ENCODE measurements around the gene EFTUD2. TPM values are rescaled to one million over a fixed set of nuclear protein-coding genes. Genes with fewer than 3 reads are reported as not detected.

The EFTUD2 gene
- total and polyA plus RNA-seq, 9 of the 15 experiments (the other 6 are each of a cell fraction or from before 2014, with no cell fraction given): 65.8 to 362 (median 218) TPM

- no peak for TF ChIP-seq FOXK1 (CRISPR knock-in tag; IDR thresholded peaks at IDR 0.05; ENCODE audit: borderline replicate concordance)
- no peak; the same call in 1 of the 2 replicates for TF ChIP-seq HINFP (tag; conservative IDR thresholded peaks at IDR 0.05; ENCODE audit: low read depth)
- TF ChIP-seq LCOR (CRISPR knock-in tag; IDR thresholded peaks at IDR 0.05): no peak; the same call in 1 of the 2 replicates
- no peak for TF ChIP-seq CBX8 (IDR thresholded peaks at IDR 0.05; ENCODE audit: borderline replicate concordance, extremely low read depth, low read depth, low read length, poor library complexity, severe bottlenecking)
- TF ChIP-seq FOXK2 (conservative IDR thresholded peaks at IDR 0.05 in 1 of 2, IDR thresholded peaks at IDR 0.05 in 1 of 2; ENCODE audit: low read depth in 2 of 2): peak; percentile 77 to 81
- TF ChIP-seq MCM5 (IDR thresholded peaks at IDR 0.05; ENCODE audit: low read depth): no peak
- TF ChIP-seq ZNF12 (CRISPR knock-in tag; IDR thresholded peaks at IDR 0.05): 0 out of 2 replicates have a peak, but pooled peaks have one; percentile 70
- TF ChIP-seq FOXJ2 (tag; IDR thresholded peaks at IDR 0.05): peak; percentile 87; the same call in 1 of the 2 replicates
- TF ChIP-seq ELK3 (CRISPR knock-in tag; IDR thresholded peaks at IDR 0.05): no peak
- TF ChIP-seq RBM15 (IDR thresholded peaks at IDR 0.05; ENCODE audit: insufficient read depth, low read length): no peak
- no peak for TF ChIP-seq SMARCA5 (IDR thresholded peaks at IDR 0.05)
- TF ChIP-seq ID3 (CRISPR knock-in tag; IDR thresholded peaks at IDR 0.05): no peak
- TF ChIP-seq ID3 (tag; IDR thresholded peaks at IDR 0.05): peak; percentile 83
- no peak for TF ChIP-seq ZBED1 (IDR thresholded peaks at IDR 0.05)
- no peak for TF ChIP-seq SNRNP70 (optimal IDR thresholded peaks at IDR 0.05; ENCODE audit: low read depth, low read length)
- no peak for TF ChIP-seq NR2F6 (CRISPR knock-in tag; IDR thresholded peaks at IDR 0.05)
- TF ChIP-seq NRF1 (conservative IDR thresholded peaks at IDR 0.05 in 1 of 2, IDR thresholded peaks at IDR 0.05 in 1 of 2): peak; percentile 84 to 86
- TF ChIP-seq, protein P1, sequence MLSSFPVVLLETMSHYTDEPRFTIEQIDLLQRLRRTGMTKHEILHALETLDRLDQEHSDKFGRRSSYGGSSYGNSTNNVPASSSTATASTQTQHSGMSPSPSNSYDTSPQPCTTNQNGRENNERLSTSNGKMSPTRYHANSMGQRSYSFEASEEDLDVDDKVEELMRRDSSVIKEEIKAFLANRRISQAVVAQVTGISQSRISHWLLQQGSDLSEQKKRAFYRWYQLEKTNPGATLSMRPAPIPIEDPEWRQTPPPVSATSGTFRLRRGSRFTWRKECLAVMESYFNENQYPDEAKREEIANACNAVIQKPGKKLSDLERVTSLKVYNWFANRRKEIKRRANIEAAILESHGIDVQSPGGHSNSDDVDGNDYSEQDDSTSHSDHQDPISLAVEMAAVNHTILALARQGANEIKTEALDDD (IDR thresholded peaks at IDR 0.05): no peak; the same call in 1 of the 2 replicates
Measured at GRCh38 chr17:44899074-44899782, at the start of gene EFTUD2 (continued).

Measured in K562 (cell line).